Prostate gland (tissue), 2 donors: ENCODE results near the gene FAM13B. TPM values are rescaled to one million over a fixed set of nuclear protein-coding genes. Genes with fewer than 3 reads are reported as not detected.
A peak's percentile ranks its signal among the peaks of the same experiment; 100 is the strongest.

Experiments used
- DNase-seq: peaks from one replicate; pipeline ENCODE4 v3.0.0-alpha.2; 2019; ENCODE audit warnings: low spot score
- H3K27ac ChIP-seq, 2 donors: fragments of 200-600 bp; sonication (generic); 2 replicates each; pipeline ENCODE4 v1.5.1; 2017 to 2019
- H3K27me3 ChIP-seq: fragments of 200-600 bp; sonication (generic); replicated peaks from 2 replicates; pipeline ENCODE4 v1.5.1; 2019; ENCODE audit not compliant: insufficient read depth
- H3K36me3 ChIP-seq, 2 donors: fragments of 200-600 bp; sonication (generic); 1 replicate in 1 of 2; 2 replicates in 1 of 2; pipeline versions ENCODE4 v1.5.1 to v1.8.1; 2017 to 2019
- H3K4me1 ChIP-seq: fragments of 200-600 bp; sonication (generic); replicated peaks from 2 replicates; pipeline ENCODE4 v1.5.1; 2019
- H3K4me3 ChIP-seq, 2 donors: fragments of 200-600 bp; sonication (generic); 2 replicates each; pipeline ENCODE4 v1.5.1; 2017 to 2019
- H3K9me3 ChIP-seq: fragments of 200-600 bp; sonication (generic); 2 replicates; pipeline ENCODE4 v1.5.1; 2017
- CTCF ChIP-seq, 4 experiments: fragments of 200-600 bp in 2 of 4; fragments of 450-650 bp in 2 of 4; sonication (generic) in 2 of 4; IDR thresholded peaks; 1 replicate in 3 of 4; 2 replicates in 1 of 4; pipeline ENCODE4 v1.5.1; 2016 to 2019; ENCODE audit warnings: antibody characterized with exemption in 4 of 4, mild to moderate bottlenecking in 2 of 4, moderate library complexity in 2 of 4
- POLR2A ChIP-seq: fragments of 450-650 bp; IDR thresholded peaks from one replicate; pipeline ENCODE4 v1.6.1; 2016; ENCODE audit warnings: antibody characterized with exemption, mild to moderate bottlenecking
- POLR2AphosphoS5 ChIP-seq: sonication (generic); formaldehyde crosslinking; IDR thresholded peaks from one replicate; pipeline ENCODE4 v1.6.1; 2017; ENCODE audit warnings: antibody characterized with exemption
- WGBS: methylation state at CpG from one replicate; pipeline ENCODE4 v1.1.5; 2018; 5-methylcytosine and 5-hydroxymethylcytosine counted together
- intact Hi-C: fragments of 100-400 bp; cut with DNase I; formaldehyde crosslinking; loops from one replicate; pipeline ENCODE4 v1.14.2; 2022
- total RNA-seq, 2 donors: library from RNA; depleted of rRNA; stranded (reverse); fragments of >200 nt; gene quantifications; one replicate each; pipeline ENCODE4 v1.1.0, GENCODE V29; 2016

FAM13B gene
- total RNA-seq, 2 donors from 2014 or later: 34.4 to 107 TPM

GRCh38 chr5:138033907-138034306, 1.0 kb upstream of the FAM13B start:
- TF ChIP-seq POLR2AphosphoS5: no peak
- Histone ChIP-seq H3K9me3 (no peaks in the 10 kb centered on the region), H3K27ac (peak overlapping the region; percentile 100), H3K4me1 (no peaks in the 10 kb centered on the region), H3K4me3 (no peak overlapping the region), H3K36me3 (no peaks in the 10 kb centered on the region), H3K27me3 (no peaks in the 10 kb centered on the region)
- no peak for DNase-seq
- WGBS: 66% methylated on average over 2 of the region's 2 CpGs
- intact Hi-C loops: loop anchor here (5.0 kb wide), 1 partner anchor 202 kb away; no protein-coding TSS in a partner anchor

- peak; percentile 14 for DNase-seq
- intact Hi-C loops: loop anchor here (5.0 kb wide), 1 partner anchor 201 kb away; no protein-coding TSS in a partner anchor
- Histone ChIP-seq H3K4me1 (no peaks in the 10 kb centered on the region), H3K27ac (peak overlapping the region; percentile 100), H3K36me3 (no peaks in the 10 kb centered on the region), H3K4me3 (peak overlapping the region; percentile 99 to 100), H3K9me3 (no peaks in the 10 kb centered on the region), H3K27me3 (no peaks in the 10 kb centered on the region)
- 3% methylated on average over 15 of the region's 15 CpGs for WGBS
- TF ChIP-seq POLR2AphosphoS5: no peak
- no peak for TF ChIP-seq CTCF (IDR thresholded peaks at IDR 0.05)
- TF ChIP-seq POLR2A: no peak
Measured at GRCh38 chr5:138033386-138033808, 518 bp upstream of the FAM13B start.

- Histone ChIP-seq H3K36me3 (no peaks in the 10 kb centered on the region), H3K4me3 (peak overlapping the region; percentile 99 to 100), H3K27ac (peak overlapping the region; percentile 100), H3K27me3 (no peaks in the 10 kb centered on the region), H3K9me3 (no peaks in the 10 kb centered on the region), H3K4me1 (no peaks in the 10 kb centered on the region)
- 1% methylated on average over 24 of the region's 24 CpGs for WGBS
- TF ChIP-seq CTCF (IDR thresholded peaks at IDR 0.05) (no peak), POLR2AphosphoS5 (no peak)
- peak; percentile 43 for DNase-seq
- intact Hi-C loops: loop anchor here (5.0 kb wide), 1 partner anchor 200 kb away; no protein-coding TSS in a partner anchor
Measured at GRCh38 chr5:138032028-138032571, 779 bp downstream of the FAM13B start.

GRCh38 chr5:138029944-138030343, 2.9 kb downstream of the FAM13B start:
- no peaks in the 10 kb centered on the region for H3K36me3 ChIP-seq
- WGBS: 53% methylated on average over 2 of the region's 2 CpGs
- no peak overlapping the region for H3K4me3 ChIP-seq
- no peaks in the 10 kb centered on the region for H3K27me3 ChIP-seq
- no peak for DNase-seq
- no peak for TF ChIP-seq POLR2A
- TF ChIP-seq POLR2AphosphoS5: no peak
- TF ChIP-seq CTCF (IDR thresholded peaks at IDR 0.05): no peak
- H3K27ac ChIP-seq: no peak overlapping the region
- intact Hi-C loops: loop anchor here (5.0 kb wide), 1 partner anchor 198 kb away; no protein-coding TSS in a partner anchor
- no peaks in the 10 kb centered on the region for H3K4me1 ChIP-seq
- no peaks in the 10 kb centered on the region for H3K9me3 ChIP-seq

GRCh38 chr5:138029501-138029900, 3.4 kb downstream of the FAM13B start:
- Histone ChIP-seq H3K36me3 (no peaks in the 10 kb centered on the region), H3K27ac (no peak overlapping the region), H3K4me3 (no peak overlapping the region), H3K4me1 (no peaks in the 10 kb centered on the region), H3K9me3 (no peaks in the 10 kb centered on the region), H3K27me3 (no peaks in the 10 kb centered on the region)
- DNase-seq: no peak
- WGBS: 20% methylated on average over 2 of the region's 2 CpGs
- intact Hi-C loops: no loop called here
- TF ChIP-seq POLR2AphosphoS5: no peak
- TF ChIP-seq POLR2A: no peak
- no peak for TF ChIP-seq CTCF (IDR thresholded peaks at IDR 0.05)
